Measurements from ENCODE around the gene MMP23B.
"Not testable (repeated sequence)": the region's sequence is repeated elsewhere in the genome, so short reads cannot be mapped to it uniquely, and the experiment has no call there.

MMP23B gene

DNA sequence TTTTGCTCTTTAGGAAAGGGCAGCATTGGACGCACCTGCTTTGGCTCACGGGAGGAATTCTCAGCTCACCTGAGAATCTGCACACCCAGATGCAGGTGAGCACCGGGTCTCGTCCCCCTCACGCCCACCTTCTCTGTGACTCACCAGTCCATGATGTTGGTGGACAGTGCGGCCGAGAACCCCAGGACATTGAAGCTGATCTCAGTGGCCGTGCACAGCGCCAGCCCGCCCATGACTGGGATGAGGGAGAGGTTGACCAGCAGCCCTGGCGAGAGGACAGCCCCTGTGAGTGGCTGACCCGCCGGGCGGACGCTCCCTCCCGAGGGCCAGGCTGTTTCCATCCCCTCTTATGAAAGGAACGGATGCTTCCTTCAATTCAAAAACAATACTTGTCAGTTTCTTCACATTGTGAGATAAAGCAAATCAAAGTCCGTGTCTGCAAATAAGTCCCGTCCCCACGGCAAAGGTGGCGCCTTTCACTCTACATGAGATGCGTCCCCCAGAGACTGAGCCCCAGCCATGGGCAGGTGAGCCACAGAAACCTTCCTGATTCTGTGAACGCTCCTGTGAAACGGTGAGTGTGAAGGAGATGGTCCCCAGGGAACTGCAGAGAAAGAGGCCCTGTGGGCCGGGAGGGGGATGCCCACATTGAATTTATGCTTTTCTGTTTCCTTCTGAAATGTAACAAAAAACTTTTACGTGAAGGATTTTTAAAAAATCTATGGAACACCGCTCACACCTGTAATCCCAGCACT is 39.6 kb downstream of the MMP23B start:
- no peak for DNase-seq

DNA sequence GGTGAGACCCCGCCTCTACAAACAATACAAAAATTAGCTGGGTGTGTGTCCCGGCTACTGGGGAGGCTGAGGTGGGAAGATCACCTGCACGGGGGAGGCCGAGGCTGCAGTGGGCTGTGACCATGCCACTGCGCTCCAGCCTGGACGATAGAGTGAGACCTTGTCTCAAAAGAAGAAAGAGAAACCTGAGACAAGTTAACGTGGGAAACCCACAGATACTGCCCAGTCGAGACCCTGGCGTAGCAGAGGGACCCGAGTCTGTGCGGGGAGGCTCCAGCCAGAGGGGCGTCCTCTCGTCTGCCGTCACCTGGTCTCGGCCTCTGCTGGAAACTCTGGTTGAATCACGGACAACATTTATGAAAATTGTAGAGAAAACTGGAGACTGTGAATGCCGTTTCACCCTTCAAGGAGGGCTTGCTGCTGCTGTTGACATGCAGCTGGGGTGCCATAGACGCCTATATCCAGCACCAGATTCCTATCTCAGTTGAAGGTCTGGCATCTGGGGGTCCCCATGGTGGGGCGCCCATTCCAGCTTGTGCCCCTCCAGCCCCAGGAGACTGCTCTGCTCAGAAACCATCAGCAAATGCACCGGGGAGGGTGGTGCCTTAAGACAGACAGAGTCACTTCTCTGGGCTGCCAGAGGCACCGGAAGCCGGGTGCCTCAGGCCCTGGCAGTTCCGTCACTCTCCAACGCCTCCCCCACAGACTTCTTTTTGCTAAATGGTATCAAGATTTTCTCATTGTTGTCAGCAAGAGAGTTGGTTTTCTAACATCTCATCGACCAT is 40.4 kb downstream of the MMP23B start:
- no peak for DNase-seq

DNA sequence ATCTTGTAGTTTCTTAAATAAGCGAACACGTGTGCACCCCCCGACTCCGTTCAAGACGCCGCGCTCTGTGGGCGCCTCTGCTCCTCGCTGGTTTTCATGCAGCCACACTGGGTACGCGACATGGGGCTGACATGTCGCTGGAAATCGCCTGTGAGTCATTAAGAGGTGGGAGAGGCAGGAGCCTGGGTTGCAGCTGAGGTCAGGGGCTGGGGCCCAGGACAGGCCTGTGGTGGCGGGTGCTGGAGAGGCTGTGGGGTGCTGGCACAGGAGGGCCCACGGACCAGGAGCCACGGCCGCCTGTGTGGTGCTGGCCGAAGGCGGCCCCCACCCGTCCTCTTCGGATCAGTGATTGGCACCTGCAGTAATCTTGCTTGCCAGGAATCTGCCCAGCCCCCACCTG is 42.8 kb downstream of the MMP23B start:
- DNase-seq, result not testable (repeated sequence)

DNA sequence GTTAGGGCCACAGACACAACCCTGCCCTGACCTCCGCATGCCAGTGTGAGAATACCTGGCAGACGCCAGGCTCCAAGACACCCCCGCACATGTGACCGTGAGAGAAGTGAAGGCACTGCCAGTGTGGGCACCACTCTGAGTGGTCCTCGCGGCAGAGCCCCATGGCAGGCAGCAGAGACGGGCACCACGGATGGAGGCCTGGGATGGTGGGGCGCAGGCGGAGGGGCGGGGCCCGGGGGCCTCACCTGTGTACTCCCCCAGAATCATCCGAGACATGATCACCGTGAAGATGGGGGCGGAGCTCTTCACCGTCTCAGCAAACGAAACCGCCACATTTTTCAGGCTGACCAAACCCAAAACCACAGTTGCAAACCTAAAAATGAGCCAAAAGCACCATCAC is 43.2 kb downstream of the MMP23B start:
- DNase-seq, result not testable (repeated sequence)

DNA sequence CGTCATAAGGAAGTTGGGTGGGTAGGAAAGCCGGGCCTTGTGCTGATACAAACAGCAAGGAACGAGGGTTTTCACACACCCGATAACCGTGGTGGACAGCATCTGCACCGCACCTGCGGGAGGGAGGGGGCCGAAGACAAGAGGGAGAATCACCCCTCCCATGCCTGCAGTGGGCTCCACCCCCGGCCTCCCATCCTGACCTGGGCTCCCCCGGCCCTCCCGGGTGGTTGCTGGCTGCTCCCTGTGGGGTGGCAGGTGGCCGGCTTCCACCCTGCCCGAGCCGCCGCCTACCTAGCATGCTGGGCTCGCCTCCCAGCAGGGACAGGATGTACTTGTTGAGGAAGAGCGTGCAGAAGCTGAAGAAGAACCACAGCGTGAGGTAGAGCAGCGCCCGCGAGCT is 44.1 kb downstream of the MMP23B start:
- DNase-seq, result not testable (repeated sequence)

DNA sequence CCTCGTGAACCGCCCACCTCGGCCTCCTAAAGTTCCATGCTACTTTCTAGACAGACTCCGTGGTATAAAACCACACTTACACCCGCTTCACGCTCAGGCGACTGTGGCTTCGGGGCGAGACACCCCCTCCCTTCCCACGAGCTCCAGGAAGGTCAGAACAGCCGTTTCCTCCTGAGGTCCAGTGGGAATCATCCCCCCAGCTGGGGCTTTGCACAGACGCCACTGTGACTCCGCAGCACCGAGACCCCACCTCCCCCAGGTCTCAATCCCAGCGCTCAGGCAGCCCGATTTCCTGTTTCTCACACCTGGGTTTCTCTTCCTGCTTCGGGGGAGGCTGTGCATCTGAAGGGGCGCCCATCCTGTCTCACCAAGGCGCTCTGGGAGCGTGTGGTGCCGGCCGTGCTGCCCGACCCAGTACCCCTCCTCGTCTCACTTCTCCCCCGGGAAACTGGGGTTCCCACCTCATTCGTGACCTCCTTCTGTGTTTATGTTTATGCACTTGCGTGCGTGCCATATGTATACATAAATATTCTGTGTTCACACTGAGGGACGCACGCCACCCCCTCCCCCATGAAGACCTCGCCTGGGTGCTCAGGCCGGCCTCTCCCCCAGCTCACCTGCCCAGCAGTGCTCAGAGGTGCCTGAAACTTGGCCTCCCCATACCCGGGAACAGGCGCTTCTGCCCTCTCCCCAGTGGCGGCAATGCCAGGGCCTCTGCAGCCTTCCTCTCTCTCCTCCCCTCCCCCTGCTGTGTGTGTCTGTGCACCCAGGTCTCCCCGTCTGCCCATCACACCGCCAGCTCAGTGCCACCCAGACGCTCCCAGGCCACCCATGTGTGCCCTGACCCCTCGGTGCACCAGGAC is 46.0 kb downstream of the MMP23B start:
- peak; percentile 63 for DNase-seq

DNA sequence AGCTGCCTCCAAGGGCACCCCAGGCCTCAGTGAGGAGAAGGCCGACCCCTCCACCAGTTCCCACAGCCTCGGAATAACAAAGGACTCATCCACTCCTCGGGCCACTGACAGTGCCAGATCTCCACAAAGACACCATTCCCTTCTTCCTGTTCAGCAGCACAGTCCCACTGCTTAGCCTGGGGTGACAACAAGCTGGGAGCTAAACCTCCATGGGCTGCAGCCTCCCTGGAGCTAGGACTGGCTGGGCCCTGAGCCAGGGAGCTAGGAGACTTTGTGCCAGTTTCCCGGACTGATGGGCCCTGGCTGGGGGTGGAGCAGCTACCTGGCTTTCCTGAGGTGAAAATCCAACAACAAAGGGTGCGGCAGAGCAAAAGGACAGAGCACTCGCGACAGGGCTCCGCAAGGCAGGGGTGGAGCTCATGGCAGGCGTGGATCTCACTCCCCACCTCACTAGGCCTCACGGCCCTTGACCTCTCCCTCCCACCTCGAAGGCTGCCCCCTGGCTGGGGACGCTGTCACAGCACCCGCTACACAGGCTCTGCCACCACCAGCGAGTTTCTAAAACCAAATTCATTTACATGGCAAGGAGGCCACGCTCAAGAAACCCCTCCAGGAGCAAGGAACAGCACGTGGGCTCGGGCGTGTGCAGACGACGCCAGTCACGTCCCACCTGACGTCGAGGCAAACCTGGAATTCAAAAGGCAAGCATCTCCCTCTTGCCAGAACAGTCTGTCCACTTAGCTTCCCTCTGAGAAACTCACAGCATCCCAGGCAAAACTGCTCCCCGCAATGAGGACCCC is 46.8 kb downstream of the MMP23B start:
- DNase-seq, result no peak

DNA sequence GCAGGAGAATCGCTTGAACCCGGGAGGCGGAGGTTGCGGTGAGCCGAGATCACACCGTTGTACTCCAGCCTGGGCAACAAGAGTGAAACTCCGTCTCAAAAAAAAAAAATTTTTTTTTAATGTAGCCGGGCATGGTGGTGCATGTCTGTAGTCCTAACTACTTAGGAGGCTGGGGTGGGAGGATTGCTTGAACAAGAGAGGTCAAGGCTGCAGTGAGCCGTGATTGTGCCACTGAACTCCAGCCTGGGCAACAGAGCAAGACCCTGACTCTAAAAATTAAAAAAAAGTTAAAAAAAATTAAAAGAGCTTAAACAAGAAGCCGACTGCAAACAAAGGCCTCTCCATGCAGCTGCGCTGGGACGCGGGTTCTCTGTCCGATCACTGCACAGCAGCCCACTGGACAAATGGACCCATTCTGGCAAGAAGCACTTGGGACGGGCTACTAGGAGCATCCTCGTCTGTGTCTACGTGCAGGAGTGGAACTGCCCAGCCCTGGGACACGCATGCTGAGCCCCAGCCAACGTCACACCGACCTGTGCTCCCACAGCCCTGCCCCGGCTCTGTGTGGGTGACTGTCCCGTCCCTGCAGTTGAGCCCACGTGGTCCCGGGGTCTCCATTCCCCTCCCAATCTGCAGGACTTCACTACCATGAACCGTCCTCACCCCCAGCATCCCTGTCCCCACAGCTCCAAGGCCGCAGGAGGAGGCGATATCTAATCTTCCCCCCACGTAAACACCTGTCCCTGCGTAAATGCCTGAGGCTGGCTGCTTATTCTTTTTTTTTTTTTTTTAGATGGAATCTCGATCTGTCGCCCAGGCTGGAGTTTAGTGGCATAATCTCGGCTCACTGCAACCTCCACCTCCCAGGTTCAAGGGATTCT is 48.3 kb downstream of the MMP23B start:
- DNase-seq, result no peak

DNA sequence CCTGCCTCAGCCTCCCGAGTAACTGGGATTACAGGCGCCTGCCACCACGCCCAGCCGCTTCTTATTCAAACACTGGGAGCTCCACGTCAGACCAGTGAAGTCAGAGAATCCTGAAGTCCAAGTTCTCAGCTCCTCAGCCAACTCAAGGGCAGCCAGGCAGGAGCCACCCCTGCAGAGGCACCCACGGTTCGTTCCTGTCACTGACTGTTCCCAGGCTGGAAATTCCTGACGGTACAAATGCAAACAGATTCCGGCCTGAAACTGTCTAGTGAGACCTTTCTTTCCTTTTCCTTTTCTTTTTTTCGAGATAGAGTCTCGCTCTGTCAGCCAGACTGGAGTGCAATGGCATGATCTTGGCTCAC is 48.9 kb downstream of the MMP23B start:
- DNase-seq, result no peak

DNA sequence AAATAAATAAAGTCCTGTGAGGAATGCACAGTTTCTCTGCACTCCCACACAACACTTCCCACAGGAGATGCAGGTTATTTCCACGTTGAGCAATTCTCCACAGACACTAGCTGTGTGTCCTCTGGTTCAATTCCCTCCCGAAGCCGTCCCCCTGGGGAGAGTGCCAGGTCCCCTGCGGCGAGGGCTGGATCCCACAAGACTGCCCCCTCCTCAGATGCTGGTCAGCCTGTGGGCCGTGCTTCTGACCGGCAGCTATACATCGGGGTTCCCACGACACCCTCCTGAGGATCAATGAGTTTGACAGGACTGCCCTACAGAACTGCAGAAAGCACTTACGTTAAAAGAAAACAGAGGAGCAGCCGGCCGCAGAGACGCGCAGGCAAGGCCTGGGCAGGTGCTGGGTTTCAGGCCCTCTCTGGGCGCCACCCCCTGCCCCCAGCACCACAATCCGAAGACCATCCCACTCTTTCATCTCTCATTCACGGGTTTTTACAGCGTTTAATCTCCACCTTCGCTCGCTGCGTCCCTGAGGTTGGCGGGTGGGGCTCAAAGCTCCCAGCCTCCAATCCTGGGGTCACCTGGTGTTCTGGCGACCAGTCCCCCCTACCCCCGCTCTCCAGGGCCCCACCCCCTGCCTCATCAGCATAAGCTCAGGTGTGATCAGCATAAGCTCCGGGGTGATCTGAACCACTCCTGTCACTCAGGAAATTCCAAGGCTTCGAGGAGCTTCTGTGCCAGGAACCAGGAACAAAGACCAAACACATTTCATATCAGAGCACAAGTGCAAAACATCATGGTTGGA is 51.3 kb downstream of the MMP23B start:
- no peak for DNase-seq

Data from stimulated activated CD4-positive, alpha-beta T cell treated with anti-CD3 and anti-CD28 coated beads, Interleukin-4, amount 100 ng/mL, for 24 hours (primary cell).